ENCODE measurements around the gene ADH1B.

DNA sequence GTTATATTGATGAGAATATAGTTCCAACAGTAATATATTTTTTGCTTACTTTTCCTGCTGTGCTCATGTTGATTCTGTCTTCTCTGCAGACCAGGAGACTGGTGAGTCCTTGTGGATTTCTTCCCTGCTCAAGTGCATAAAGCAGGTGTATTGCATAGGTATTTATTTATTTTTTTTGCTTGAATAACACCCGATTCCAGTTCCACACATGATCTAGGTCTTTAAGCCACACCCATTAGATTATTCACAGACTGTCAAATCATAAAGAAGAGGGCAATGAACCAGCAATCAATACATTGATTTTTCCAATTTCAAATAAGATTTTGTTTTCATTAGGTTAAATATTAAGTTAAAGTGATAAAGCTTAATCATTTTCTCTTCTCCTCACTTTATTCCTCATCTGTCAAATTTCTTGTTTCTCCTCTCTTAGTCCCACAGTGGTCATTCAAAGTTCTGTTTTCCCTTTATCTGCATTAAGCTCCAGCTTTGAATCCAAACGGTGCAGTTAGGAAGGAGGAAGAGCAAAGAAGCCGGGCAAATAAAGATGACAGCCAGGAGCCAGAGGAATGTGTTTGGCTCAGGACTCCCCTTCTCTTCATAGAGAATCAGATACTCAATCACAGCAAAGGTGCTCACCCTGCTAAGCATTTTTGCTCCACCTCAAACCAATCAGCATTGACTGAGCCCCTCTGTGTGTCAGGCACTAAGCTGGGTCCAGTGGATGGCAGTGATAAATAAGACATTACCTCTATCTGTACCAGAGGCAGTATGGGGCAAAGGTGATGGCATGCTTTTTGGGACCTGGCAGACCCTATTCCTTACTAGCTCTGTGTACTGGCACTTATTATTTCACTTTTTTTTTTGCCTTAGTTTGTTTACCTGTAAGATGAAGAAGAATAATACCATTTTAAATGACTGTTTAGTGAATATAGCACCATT lies 30.1 kb downstream of the ADH1B start, which contains the start of gene ADH1A:
- TF ChIP-seq, protein P1, sequence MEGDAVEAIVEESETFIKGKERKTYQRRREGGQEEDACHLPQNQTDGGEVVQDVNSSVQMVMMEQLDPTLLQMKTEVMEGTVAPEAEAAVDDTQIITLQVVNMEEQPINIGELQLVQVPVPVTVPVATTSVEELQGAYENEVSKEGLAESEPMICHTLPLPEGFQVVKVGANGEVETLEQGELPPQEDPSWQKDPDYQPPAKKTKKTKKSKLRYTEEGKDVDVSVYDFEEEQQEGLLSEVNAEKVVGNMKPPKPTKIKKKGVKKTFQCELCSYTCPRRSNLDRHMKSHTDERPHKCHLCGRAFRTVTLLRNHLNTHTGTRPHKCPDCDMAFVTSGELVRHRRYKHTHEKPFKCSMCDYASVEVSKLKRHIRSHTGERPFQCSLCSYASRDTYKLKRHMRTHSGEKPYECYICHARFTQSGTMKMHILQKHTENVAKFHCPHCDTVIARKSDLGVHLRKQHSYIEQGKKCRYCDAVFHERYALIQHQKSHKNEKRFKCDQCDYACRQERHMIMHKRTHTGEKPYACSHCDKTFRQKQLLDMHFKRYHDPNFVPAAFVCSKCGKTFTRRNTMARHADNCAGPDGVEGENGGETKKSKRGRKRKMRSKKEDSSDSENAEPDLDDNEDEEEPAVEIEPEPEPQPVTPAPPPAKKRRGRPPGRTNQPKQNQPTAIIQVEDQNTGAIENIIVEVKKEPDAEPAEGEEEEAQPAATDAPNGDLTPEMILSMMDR (optimal IDR thresholded peaks at IDR 0.05 in 1 of 3, IDR thresholded peaks at IDR 0.05 in 1 of 3, conservative IDR thresholded peaks at IDR 0.05 in 1 of 3; ENCODE audit: extremely low read depth in 1 of 3, insufficient read depth in 2 of 3, low read length in 3 of 3) = no peak
- TF ChIP-seq EZH2 (IDR thresholded peaks at IDR 0.05; ENCODE audit: low read length) = no peak

Data from keratinocyte (primary cell).